ENCODE results near the gene CHST15. TPM values are rescaled to one million over a fixed set of nuclear protein-coding genes. Genes with fewer than 3 reads are reported as not detected.

CHST15 gene
- total and polyA plus RNA-seq, 2 of the 8 experiments (the other 6 are each of a cell fraction or from before 2014, with no cell fraction given) = 8.8 to 9.1 TPM

GRCh38 chr10:124071141-124071540, 22.3 kb downstream of the CHST15 start:
- H3K56ac ChIP-seq (replicated peaks; ENCODE audit: insufficient read length, low read depth, low read length) = no peak overlapping the region
- H3K9me3 ChIP-seq (ENCODE audit: insufficient read depth in 2 of 2, low read depth in 1 of 2, low read length in 1 of 2) = no peaks in the 10 kb centered on the region
- no peaks in the 10 kb centered on the region for H3K27me3 ChIP-seq (replicated peaks in 1 of 4; ENCODE audit: control insufficient read depth in 3 of 4, extremely low read depth in 1 of 4, insufficient read depth in 3 of 4, low read length in 3 of 4)
- H3K27ac ChIP-seq (ENCODE audit: low read depth, low read length) = no peak overlapping the region
- H2AFZ ChIP-seq (ENCODE audit: low read length) = no peak overlapping the region
- WGBS, 2 experiments (ENCODE audit: extremely low coverage in 1 of 2, insufficient coverage in 1 of 2, insufficient read length in 1 of 2, insufficient replicate concordance in 2 of 2, low coverage in 1 of 2, low lambda C conversion rate in 2 of 2, missing lambda C conversion rate in 1 of 2) = 82% methylated on average over 5 of the region's 5 CpGs; no CpG with 5 or more reads in 1 of the 2 experiments
- H4K20me1 ChIP-seq (replicated peaks in 1 of 2; ENCODE audit: control insufficient read depth in 1 of 2, insufficient read depth in 2 of 2, low read length in 2 of 2) = no peaks in the 10 kb centered on the region
- H3K23ac ChIP-seq (ENCODE audit: insufficient read length) = no peak overlapping the region
- H3K9ac ChIP-seq (replicated peaks in 1 of 4; ENCODE audit: extremely low read depth in 1 of 4, low read depth in 3 of 4, low read length in 3 of 4) = no peak overlapping the region
- H2BK15ac ChIP-seq (ENCODE audit: low read length) = no peak overlapping the region
- CTCF ChIA-PET (ENCODE audit: partially characterized antibody) = interaction anchor here (0.5 to 1.8 kb wide), 7 partner anchors 28 to 318 kb away, joined by 3 to 7 read pairs (median 3); no protein-coding TSS in a partner anchor
- H3K4me3 ChIP-seq (ENCODE audit: extremely low read depth in 1 of 4, insufficient read depth in 2 of 4, low read depth in 3 of 4, low read length in 4 of 4) = no peak overlapping the region
- H3K23me2 ChIP-seq (ENCODE audit: low read depth, low read length) = no peaks in the 10 kb centered on the region
- H3K79me1 ChIP-seq (ENCODE audit: low read depth, low read length) = peaks cover 2% of the 10 kb centered on the region; the same call in 1 of the 2 replicates
- H2BK12ac ChIP-seq (ENCODE audit: low read depth, low read length) = peak overlapping the region; percentile 39; the same call in 1 of the 2 replicates
- no peak for DNase-seq (ENCODE audit: low read depth in 1 of 2, low spot score in 2 of 2)
- peaks cover 4 to 23% (median 14%) of the 10 kb centered on the region in 4 experiments for H3K4me1 ChIP-seq (replicated peaks in 1 of 4; ENCODE audit: control insufficient read depth in 3 of 4, insufficient read depth in 4 of 4, low read length in 3 of 4)
- POLR2A ChIA-PET (ENCODE audit: partially characterized antibody) = interaction anchor here (1.1 to 1.6 kb wide), 2 partner anchors 18 to 347 kb away, joined by 3 to 5 read pairs; no protein-coding TSS in a partner anchor
- no peak overlapping the region for H3K4me2 ChIP-seq (ENCODE audit: insufficient read depth in 1 of 2, low read depth in 2 of 2, low read length in 2 of 2)
- H4K5ac ChIP-seq (ENCODE audit: insufficient read length, low read depth, low read length) = no peak overlapping the region
- H3K79me2 ChIP-seq (ENCODE audit: control insufficient read depth in 1 of 2, insufficient read depth in 2 of 2, low read length in 2 of 2) = no peaks in the 10 kb centered on the region
- no peaks in the 10 kb centered on the region for H3K36me3 ChIP-seq (ENCODE audit: control insufficient read depth in 2 of 4, insufficient read depth in 4 of 4, low read length in 3 of 4)
- H3K18ac ChIP-seq (ENCODE audit: extremely low read depth, low read length) = no peak overlapping the region
- no peak overlapping the region; the same call in 1 of the 2 replicates for H4K8ac ChIP-seq (ENCODE audit: extremely low read depth, insufficient read depth, low read length)
- H2BK120ac ChIP-seq (replicated peaks; ENCODE audit: low read depth, low read length) = no peak overlapping the region
- 0 out of 2 replicates have a peak overlapping the region, but pooled peaks have one; percentile 37 for H2BK5ac ChIP-seq (ENCODE audit: low read depth, low read length)
- H4K91ac ChIP-seq (replicated peaks; ENCODE audit: insufficient read length, low read length) = no peak overlapping the region
- peak overlapping the region; percentile 56; the same call in 1 of the 2 replicates for H2AK5ac ChIP-seq (ENCODE audit: low read depth, low read length)
- H3K4ac ChIP-seq (replicated peaks; ENCODE audit: insufficient read length, low read depth, low read length) = no peak overlapping the region
- no peak overlapping the region for H3K14ac ChIP-seq (ENCODE audit: insufficient read length)
- FAIRE-seq = no peak
- no peak overlapping the region for H2BK20ac ChIP-seq (ENCODE audit: low read length)
- TF ChIP-seq SIRT6 (IDR thresholded peaks at IDR 0.05; ENCODE audit: low read length) = no peak
- no peak for TF ChIP-seq CTCF (IDR thresholded peaks at IDR 0.05; ENCODE audit: control extremely low read depth in 1 of 3, insufficient read depth in 1 of 3, low read depth in 1 of 3, low read length in 3 of 3)
- TF ChIP-seq POLR2A (IDR thresholded peaks at IDR 0.05; ENCODE audit: control extremely low read depth in 1 of 2, low read depth in 2 of 2, low read length in 2 of 2) = no peak
- TF ChIP-seq CEBPB (IDR thresholded peaks at IDR 0.05; ENCODE audit: low read depth, low read length) = no peak
- TF ChIP-seq CHD1 (IDR thresholded peaks at IDR 0.05; ENCODE audit: low read depth, low read length) = no peak
- TF ChIP-seq YY1 (IDR thresholded peaks at IDR 0.05; ENCODE audit: low read depth, low read length) = no peak
- no peak for TF ChIP-seq MAFK (IDR thresholded peaks at IDR 0.05; ENCODE audit: low read depth, low read length)
- TF ChIP-seq RBBP5 (IDR thresholded peaks at IDR 0.05; ENCODE audit: borderline replicate concordance, low read depth, low read length) = no peak
- TF ChIP-seq GTF2F1 (IDR thresholded peaks at IDR 0.05; ENCODE audit: borderline replicate concordance, low read depth, low read length) = no peak
